K562 (cell line): ENCODE results near the gene PDGFA. TPM values are rescaled to one million over a fixed set of nuclear protein-coding genes. Genes with fewer than 3 reads are reported as not detected.

Experiments used
- ARID4B ChIP-seq: sonication (generic); formaldehyde crosslinking; IDR thresholded peaks from 2 replicates; pipeline ENCODE4 v1.8.0; 2022; ENCODE audit warnings: mild to moderate bottlenecking, missing genetic modification reagents
- HIVEP1 ChIP-seq: fragments of 250-450 bp; sonication (Bioruptor Pico); IDR thresholded peaks from 2 replicates; pipeline ENCODE4 v1.4.0; 2020; ENCODE audit warnings: mild to moderate bottlenecking
- KDM5B ChIP-seq: fragments of 200-600 bp; sonication (generic); IDR thresholded peaks from 2 replicates; pipeline ENCODE4 v1.6.1; 2012; ENCODE audit warnings: low read depth, mild to moderate bottlenecking, moderate library complexity, low read length, control low read depth, inconsistent platforms; ENCODE audit not compliant: insufficient replicate concordance
- NFXL1 ChIP-seq: fragments of 450-650 bp; formaldehyde crosslinking; IDR thresholded peaks from 2 replicates; pipeline ENCODE4 v1.4.0; 2021; ENCODE audit warnings: mild to moderate bottlenecking
- NRF1 ChIP-seq, 2 experiments: fragments of 450-650 bp; IDR thresholded peaks in 1 of 2; conservative IDR thresholded peaks in 1 of 2; 2 replicates each; pipeline ENCODE4 v1.6.1; 2014; ENCODE audit warnings: mild to moderate bottlenecking in 2 of 2
- RUNX1 ChIP-seq: sonication (generic); IDR thresholded peaks from 2 replicates; pipeline ENCODE4 v1.6.1; 2016; ENCODE audit warnings: antibody characterized with exemption, low read depth
- SAP30 ChIP-seq: fragments of 200-600 bp; sonication (generic); IDR thresholded peaks from 2 replicates; pipeline ENCODE4 v1.6.1; 2012; ENCODE audit warnings: borderline replicate concordance, low read depth, mild to moderate bottlenecking, moderate library complexity, low read length, control low read depth, inconsistent platforms; ENCODE audit not compliant: insufficient read depth, poor library complexity, severe bottlenecking
- SUPT5H ChIP-seq: fragments of 450-650 bp; IDR thresholded peaks from 2 replicates; pipeline ENCODE4 v1.6.1; 2016
- TCF7L2 ChIP-seq: fragments of 150-350 bp; IDR thresholded peaks from 2 replicates; pipeline ENCODE4 v1.6.1; 2016; ENCODE audit warnings: low read depth, mild to moderate bottlenecking, low read length, moderate library complexity
- UBTF ChIP-seq, 2 experiments: IDR thresholded peaks; 2 replicates each; pipeline ENCODE4 v1.6.1; 2012; ENCODE audit warnings: improper control_type of control experiment in 2 of 2, low read depth in 2 of 2, low read length in 2 of 2, borderline replicate concordance in 1 of 2
- polyA plus RNA-seq, 8 experiments: library from polyadenylated mRNA; depleted of rRNA in 4 of 8; stranded (reverse) in 5 of 8; unstranded in 3 of 8; fragments of >200 nt; fragmentation: Nextera tagmentation in 2 of 8; fragmentation: Illumina TruSeq in 1 of 8; extraction: Ambion mirVana in 2 of 8; extraction: Trizol in 1 of 8; gene quantifications; 2 replicates each; pipeline versions ENCODE4 v1.2.1 to v1.2.3, GENCODE V29; 2011 to 2014; ENCODE audit warnings: inconsistent platforms in 1 of 8, missing spikeins in 1 of 8
- total RNA-seq, 7 experiments: library from RNA; depleted of rRNA in 6 of 7; stranded (reverse); fragments of >200 nt in 6 of 7; fragmentation: Illumina TruSeq in 2 of 7; extraction: Trizol in 2 of 7; gene quantifications; 2 replicates each; pipeline versions ENCODE4 v1.2.1 to v1.2.3, GENCODE V29; 2011 to 2021; ENCODE audit warnings: low replicate concordance in 1 of 7
- TF ChIP-seq, protein P1 (sequence below): IDR thresholded peaks from 2 replicates; pipeline ENCODE4 v1.6.1; 2014; ENCODE audit warnings: antibody characterized with exemption
- TF ChIP-seq, protein P2 (sequence below): fragments of 450-650 bp; IDR thresholded peaks from 2 replicates; pipeline ENCODE4 v1.6.1; 2017; ENCODE audit warnings: antibody characterized with exemption

The PDGFA gene
- total and polyA plus RNA-seq, 9 of the 15 experiments (the other 6 are each of a cell fraction or from before 2014, with no cell fraction given), result 2.5 to 10.2 (median 4.6) TPM

DNA sequence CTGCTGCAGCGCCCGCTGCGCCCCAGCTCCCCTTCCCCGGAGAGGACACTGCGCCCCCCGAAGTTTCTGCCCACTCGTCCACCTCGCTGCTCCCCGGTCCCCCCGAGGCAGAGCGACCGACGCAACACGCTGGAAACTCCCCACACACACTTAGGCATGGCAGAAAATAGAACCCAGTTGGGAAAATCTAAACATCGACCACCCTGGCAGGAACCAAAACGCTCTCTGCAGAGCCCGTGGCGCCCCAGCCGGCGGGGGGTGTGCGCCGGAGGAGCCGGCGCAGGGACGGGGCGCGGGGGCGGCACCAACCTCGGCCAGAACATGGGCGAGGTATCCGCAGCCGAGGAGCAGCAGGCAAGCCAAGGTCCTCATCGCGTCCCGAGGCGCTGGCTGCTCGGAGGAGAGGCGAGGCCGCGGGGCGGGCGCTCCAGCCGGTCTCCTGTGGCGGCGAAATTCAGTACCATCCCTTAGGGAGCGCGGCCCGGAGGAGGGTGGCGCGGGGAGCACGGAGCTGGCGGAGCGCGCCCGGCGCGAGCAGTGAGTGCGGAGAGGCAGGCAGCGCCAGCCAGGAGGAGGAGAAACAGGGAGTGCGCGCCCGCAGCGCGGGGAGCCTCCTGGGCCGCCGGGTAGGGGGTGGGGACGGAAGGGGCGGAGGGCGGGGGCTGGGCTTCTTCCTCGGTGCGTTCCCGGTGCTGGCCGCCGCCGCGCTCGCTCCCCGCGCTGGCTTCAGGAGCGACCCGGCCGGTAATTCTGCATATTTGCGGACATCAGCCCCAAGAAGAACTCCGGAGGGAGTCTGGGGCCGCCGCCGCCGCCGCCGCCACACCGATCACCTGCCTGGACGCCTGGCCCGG lies 789 bp downstream of the PDGFA start (continued):
- TF ChIP-seq, protein P1, sequence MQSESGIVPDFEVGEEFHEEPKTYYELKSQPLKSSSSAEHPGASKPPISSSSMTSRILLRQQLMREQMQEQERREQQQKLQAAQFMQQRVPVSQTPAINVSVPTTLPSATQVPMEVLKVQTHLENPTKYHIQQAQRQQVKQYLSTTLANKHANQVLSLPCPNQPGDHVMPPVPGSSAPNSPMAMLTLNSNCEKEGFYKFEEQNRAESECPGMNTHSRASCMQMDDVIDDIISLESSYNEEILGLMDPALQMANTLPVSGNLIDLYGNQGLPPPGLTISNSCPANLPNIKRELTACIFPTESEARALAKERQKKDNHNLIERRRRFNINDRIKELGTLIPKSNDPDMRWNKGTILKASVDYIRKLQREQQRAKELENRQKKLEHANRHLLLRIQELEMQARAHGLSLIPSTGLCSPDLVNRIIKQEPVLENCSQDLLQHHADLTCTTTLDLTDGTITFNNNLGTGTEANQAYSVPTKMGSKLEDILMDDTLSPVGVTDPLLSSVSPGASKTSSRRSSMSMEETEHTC, result no peak
- TF ChIP-seq KDM5B (peak; percentile 54), SUPT5H (0 out of 2 replicates have a peak, but pooled peaks have one; percentile 17), SAP30 (peak; percentile 63), ARID4B (CRISPR knock-in tag) (0 out of 2 replicates have a peak, but pooled peaks have one; percentile 19), TCF7L2 (no peak), NRF1 (conservative IDR thresholded peaks at IDR 0.05 in 1 of 2, IDR thresholded peaks at IDR 0.05 in 1 of 2) (peak; percentile 47 to 62; a peak in 3 of 4 replicates), NFXL1 (CRISPR knock-in tag) (no peak), HIVEP1 (no peak), UBTF (IDR thresholded peaks at IDR 0.05; ENCODE audit: borderline replicate concordance in 1 of 2, low read depth in 2 of 2, low read length in 2 of 2) (peak in 1 of 2 experiments; percentile 51; a peak in 1 of 4 replicates), RUNX1 (no peak)
- TF ChIP-seq, protein P2, sequence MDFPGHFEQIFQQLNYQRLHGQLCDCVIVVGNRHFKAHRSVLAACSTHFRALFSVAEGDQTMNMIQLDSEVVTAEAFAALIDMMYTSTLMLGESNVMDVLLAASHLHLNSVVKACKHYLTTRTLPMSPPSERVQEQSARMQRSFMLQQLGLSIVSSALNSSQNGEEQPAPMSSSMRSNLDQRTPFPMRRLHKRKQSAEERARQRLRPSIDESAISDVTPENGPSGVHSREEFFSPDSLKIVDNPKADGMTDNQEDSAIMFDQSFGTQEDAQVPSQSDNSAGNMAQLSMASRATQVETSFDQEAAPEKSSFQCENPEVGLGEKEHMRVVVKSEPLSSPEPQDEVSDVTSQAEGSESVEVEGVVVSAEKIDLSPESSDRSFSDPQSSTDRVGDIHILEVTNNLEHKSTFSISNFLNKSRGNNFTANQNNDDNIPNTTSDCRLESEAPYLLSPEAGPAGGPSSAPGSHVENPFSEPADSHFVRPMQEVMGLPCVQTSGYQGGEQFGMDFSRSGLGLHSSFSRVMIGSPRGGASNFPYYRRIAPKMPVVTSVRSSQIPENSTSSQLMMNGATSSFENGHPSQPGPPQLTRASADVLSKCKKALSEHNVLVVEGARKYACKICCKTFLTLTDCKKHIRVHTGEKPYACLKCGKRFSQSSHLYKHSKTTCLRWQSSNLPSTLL, result no peak
